GM21515 (cell line): ENCODE results near the gene UBXN11.
A peak's percentile ranks its signal among the peaks of the same experiment; 100 is the strongest.
"Not testable (repeated sequence)": the region's sequence is repeated elsewhere in the genome, so short reads cannot be mapped to it uniquely, and the experiment has no call there.

ENCODE experiments used
- ATAC-seq: cut with Tn5 transposase; IDR thresholded peaks from one replicate; pipeline ENCODE4 v1.9.1; 2021; ENCODE audit not compliant: unreplicated experiment

Gene UBXN11

GRCh38 chr1:26336477-26337205 is 30.2 kb upstream of the UBXN11 start:
- ATAC-seq = peak; percentile 54

GRCh38 chr1:26335774-26336476 is 29.5 kb upstream of the UBXN11 start:
- ATAC-seq = no peak

GRCh38 chr1:26333312-26333711 is 26.9 kb upstream of the UBXN11 start:
- ATAC-seq = not testable (repeated sequence)

- ATAC-seq = no peak
Observed at GRCh38 chr1:26330276-26330675, 23.8 kb upstream of the UBXN11 start.

DNA sequence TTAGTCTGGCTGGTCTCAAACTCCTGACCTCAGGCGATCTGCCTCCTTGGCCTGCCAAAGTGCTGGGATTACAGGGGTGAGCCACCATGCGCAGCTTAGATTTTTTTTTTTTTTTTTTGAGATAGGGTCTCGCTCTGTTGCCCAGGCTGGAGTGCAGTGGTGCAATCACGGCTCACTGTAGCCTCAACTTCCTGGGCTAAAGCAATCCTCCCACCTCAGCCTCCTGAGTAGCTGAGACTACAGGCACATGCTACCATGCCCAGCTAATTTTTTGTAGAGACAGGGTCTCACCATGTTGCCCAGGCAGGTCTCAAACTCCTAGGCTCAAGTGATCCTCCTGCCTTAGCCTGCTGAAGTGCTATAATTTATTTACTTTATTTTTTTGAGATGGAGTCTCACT is 22.9 kb upstream of the UBXN11 start:
- ATAC-seq = not testable (repeated sequence)

DNA sequence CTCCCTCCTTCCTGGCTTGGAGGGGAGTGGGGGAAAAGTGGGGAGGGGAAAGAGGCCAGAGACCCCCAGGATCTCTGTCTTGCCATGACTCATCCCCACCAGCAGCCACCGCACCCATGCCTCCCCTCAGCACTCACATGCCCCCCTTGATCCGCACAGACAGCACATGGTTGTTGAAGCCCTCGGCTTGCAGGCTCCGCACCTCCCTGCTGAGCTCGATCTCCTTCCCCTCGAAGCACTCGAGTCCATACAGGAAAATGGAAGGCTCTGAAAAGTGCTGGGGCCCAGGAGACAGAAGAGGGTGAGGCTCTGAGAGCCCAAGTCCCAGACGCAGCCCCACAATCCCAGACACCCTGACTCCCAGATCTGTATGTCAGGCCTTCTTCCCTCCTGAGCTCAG is 22.2 kb upstream of the UBXN11 start:
- ATAC-seq = no peak

- ATAC-seq = no peak
Observed at GRCh38 chr1:26327956-26328362, 21.5 kb upstream of the UBXN11 start.

DNA sequence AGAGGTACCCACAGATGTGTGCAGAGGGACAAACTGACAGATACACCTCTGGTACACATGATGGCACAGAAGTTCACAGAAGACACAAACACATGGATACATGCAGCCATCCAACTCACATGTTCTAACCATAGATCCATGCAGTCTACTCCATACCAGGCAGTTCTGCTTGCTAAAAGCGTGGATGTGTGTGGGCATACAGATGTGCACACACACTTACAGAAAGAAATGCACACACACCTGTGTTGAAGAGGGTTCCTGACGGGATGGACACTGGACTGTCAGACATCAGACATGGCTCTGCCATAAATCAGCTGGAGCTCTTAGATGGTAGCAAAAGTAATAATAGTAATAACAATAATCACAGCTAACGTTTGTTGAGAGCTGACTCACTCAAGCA is 18.1 kb upstream of the UBXN11 start:
- no peak for ATAC-seq

DNA sequence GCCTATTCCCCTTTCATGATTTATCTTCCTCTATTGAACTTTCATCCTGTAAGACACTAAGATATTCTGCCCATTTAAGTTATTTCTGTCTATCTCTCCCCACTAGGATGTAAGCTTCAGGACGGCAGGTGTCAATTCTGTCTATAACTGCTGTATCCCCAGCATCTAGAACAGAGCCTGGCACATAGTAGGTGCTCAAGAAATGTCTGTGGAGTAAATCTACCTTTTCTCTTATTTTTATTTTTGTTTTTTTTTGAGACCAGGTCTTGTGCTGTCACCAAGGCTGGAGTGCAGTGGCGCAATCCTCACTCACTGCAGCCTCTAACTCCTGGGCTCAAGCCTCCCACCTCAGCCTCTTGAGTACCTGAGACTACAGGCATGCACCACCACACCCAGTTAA is 16.9 kb upstream of the UBXN11 start:
- ATAC-seq = no peak

DNA sequence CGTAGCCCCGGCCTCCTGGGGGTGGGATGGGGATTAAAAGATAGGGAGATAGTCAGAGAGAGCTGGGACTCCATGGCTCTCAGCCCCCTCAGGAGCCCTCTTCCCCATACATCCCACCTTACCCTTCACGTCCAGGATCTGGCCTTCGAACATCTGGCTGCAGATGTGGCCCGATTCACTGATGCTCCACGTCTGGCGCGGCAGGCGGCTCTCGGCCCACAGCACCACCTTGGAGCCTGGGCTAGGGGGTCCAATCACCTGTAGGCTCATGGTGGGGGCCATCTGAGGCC is 15.6 kb upstream of the UBXN11 start:
- no peak for ATAC-seq

DNA sequence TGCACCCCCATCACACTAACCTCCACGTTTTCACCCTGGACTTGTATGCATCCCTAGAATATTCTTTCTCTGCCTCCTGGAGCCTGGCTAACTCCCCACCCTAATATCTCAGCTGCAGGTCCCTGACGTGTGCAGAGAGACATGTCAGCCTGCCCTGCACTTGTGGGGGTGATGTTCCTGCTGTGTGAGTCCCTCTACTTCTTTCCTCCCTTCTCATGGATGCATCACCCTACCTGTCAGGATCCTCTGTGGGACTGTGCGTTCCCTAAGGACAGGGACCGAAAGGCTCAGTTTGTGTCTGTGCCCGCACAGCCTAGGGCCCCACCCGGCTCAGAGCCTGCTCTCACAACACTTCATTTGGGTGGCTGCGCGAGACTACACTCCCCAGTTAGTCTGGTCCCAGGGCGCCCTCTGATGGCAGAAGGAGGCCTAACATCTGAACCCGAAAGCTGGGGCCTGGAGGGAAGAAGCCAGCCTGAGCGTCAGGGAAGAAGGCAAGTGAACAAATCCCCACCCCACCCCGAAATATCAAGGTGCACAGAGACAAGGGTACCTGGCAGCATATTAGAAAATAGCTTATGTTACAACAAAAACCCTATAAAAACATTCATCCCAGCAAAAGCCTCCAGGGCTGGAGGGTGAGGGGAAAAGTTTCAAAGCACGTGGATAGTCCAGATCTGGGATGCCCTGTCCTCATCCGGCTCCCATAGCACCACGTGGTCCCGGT is 15.0 kb upstream of the UBXN11 start:
- ATAC-seq = no peak

DNA sequence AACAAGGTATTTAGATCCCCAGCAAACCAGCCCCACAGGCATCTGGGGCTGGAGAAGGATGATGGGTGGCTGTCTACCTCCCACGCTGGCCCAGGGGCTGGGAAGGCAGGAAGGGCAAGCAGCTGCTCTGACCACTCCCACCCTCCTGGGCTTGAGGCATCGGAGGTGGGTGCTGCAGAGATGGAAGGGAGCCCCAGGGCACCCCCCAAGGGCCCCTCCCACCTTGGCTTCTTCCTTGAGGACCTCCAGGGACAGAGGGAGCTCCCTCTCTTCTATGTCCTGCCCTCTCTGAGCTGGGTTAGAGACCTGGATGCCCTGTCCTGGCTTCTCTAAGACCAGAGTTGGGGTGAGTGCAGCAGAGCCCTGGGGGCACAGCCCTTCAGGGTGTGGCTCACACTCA is 14.5 kb upstream of the UBXN11 start:
- ATAC-seq = no peak

DNA sequence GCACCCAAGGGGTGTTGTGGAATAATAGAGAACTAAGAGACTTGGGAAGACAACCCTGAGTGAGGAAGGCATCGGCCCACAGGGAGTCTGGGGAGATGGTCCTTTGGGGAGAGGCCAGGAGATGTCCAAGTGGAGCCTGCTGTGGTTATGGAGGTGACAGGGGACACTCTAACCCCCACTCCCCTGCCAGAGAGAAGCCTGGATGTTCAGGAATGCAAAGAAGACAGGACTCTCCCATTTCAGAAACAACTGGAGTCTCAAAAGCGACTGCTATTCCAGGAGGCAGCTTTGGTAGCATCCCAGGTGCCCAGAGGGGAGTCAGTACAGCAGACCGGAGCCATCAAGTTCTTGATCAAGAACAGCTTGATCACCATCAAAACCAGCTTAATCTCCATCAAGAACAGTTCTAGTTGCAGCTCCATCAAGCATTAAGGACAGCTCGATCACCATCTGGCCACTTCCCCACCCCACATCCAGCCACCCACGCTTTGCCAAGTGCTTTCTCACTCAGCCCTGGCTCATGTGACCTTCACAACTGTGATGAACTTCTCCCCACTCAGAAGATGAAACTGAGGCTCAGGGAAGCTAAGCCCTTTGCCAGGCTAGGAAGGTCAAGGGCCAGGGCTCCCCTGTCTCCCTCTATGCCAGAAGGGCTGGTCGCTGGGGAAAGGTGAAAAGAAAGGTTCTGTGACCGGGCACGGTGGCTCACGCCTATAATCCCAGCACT is 12.1 kb upstream of the UBXN11 start:
- no peak for ATAC-seq

- ATAC-seq = peak; percentile 40
Observed at GRCh38 chr1:26317612-26318337, 11.3 kb upstream of the UBXN11 start, which contains the start of gene CD52. CD52 (plus strand) TSS chr1:26317958; CDS start chr1:26318018, 60 bp downstream.

GRCh38 chr1:26317146-26317545 is 10.7 kb upstream of the UBXN11 start:
- no peak for ATAC-seq

DNA sequence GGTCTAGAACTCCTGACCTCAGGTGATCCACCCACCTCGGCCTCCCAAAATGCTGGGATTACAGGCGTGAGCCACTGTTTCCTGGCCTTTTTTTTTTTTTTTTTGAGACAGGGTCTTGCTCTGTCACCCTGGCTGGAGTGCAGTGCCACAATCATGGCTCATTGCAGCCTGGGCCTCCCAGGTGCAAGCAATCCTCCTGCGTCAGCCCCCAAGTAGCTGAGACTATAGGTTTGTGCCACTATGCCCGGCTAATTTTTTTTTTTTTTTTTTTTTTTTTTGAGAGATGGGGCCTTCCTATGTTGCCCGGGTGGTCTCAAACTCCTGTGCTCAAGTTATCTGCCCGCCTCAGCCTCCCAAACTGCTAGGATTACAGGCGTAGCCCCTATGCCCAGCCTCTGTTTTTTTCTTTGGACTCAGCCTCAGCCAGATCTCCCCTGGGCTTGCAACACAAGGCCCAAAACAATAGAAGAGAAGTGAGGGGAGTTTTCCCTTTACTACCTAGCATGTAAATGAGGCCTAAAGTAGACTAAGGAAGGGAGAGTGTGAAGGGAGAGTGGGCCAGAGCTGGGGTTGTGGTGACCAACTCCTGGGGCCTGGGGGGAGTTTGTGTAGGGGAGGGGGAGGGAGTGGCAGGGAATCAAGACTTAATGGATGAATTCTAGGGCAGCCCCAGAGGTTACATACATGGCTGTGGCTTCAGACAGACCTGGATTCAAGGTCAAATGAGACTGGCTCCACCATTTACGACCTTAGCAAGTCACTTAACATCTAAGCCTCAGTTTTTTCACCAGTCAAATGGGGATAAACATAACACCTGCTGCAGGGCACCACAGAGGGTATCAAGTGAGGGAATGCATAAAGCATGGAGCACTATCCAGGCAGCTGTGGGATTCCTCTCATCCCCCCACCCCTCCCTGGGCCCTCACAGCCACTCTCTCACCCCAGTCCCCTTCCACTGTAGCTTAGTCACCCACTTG is 9.7 kb upstream of the UBXN11 start:
- ATAC-seq = no peak

DNA sequence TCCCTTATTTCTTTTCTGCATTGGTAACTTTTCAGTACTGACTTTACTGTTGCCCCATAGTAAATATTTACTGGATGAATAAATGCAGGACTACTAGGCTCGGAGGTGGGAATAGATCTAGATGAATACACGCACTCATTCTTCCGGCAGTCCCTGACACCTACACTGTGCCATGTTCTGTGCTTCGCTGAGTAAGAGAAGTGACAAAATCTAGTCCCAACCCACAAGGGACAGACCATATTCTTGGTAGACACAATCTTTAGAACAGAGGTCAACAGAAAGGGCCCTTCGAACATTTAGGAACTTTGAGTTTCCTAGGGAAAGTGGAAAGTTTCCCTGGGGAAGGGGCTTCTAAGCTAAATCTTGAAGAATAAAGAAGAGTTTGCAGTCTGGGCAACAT is 8.1 kb upstream of the UBXN11 start:
- no peak for ATAC-seq

DNA sequence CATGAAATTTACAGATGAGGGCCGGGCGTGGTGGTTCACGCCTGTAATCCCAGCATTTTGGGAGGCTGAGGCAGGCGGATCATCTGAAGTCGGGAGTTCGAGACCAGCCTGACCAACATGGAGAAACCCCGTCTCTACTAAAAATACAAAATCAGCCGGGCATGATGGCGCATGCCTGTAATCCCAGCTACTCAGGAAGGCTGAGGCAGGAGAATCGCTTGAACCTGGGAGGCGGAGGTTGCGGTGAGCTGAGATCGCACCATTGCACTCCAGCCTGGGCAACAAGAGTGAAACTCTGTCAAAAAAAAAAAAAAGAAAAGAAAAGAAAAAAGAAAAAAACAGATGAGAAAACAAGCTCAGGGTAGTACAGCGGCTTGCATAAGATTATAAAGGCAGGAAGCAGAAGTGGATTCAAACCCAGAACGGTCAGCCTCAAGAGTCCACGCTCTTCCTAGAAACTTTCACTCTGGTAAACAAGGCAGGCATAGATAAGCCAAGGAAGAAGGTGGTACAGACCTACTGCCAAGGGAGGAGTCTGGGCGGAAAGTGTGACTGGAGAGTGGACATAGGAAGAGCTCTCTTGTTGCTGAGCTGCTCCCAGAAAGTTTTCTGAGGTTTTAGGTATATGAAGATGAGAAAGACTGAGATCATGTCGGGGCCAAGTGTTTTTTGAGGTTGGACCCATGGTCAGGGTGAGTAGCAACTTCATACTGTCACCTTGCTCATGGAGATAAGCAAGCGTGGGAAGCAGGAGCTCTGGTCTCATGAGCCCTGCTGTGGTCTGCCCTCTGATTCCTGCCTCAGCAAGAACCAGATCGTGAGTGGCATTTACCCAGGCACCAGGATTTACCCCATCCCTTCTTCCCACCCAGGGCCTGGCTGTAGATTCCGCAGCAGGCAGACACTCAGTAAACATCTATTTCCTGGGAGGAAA is 1.8 kb upstream of the UBXN11 start:
- not testable (repeated sequence) for ATAC-seq
